Stimulated activated CD8-positive, alpha-beta memory T cell treated with anti-CD3 and anti-CD28 coated beads, Interleukin-2, amount 100 ng/mL, for 48 hours (primary cell): Measurements from ENCODE around the gene HDAC4.

Source experiments
- DNase-seq, 2 donors: peaks; one replicate each; pipeline ENCODE4 v3.0.0-alpha.2; 2020; ENCODE audit warnings: low read depth in 2 of 2

Gene HDAC4

GRCh38 chr2:239033801-239034560, 366.8 kb downstream of the HDAC4 start:
- no peak for DNase-seq

- DNase-seq, result no peak
Measured at GRCh38 chr2:239029958-239030357, 370.9 kb downstream of the HDAC4 start.

- no peak for DNase-seq
Measured at GRCh38 chr2:239028253-239028619, 372.6 kb downstream of the HDAC4 start.

- DNase-seq, result no peak
Measured at GRCh38 chr2:239027391-239028252, 373.2 kb downstream of the HDAC4 start.

GRCh38 chr2:239026711-239027361, 374.0 kb downstream of the HDAC4 start:
- DNase-seq, result no peak

GRCh38 chr2:239025951-239026461, 374.8 kb downstream of the HDAC4 start:
- no peak for DNase-seq

GRCh38 chr2:239025096-239025801, 375.6 kb downstream of the HDAC4 start:
- DNase-seq, result no peak

GRCh38 chr2:239024226-239024625, 376.6 kb downstream of the HDAC4 start:
- DNase-seq, result no peak

- no peak for DNase-seq
Measured at GRCh38 chr2:239022437-239023260, 378.2 kb downstream of the HDAC4 start.

GRCh38 chr2:239021651-239022436, 379.0 kb downstream of the HDAC4 start:
- no peak for DNase-seq

- no peak for DNase-seq
Measured at GRCh38 chr2:239021224-239021623, 379.6 kb downstream of the HDAC4 start.

- DNase-seq, result no peak
Measured at GRCh38 chr2:239020541-239021041, 380.2 kb downstream of the HDAC4 start.

GRCh38 chr2:239019183-239019581, 381.6 kb downstream of the HDAC4 start:
- no peak for DNase-seq

GRCh38 chr2:239018271-239019182, 382.3 kb downstream of the HDAC4 start:
- DNase-seq, result no peak

GRCh38 chr2:239017491-239018098, 383.2 kb downstream of the HDAC4 start:
- DNase-seq, result no peak

- no peak for DNase-seq
Measured at GRCh38 chr2:239015901-239016675, 384.7 kb downstream of the HDAC4 start.

GRCh38 chr2:239015218-239015900, 385.5 kb downstream of the HDAC4 start:
- no peak for DNase-seq
